CD4-positive, CD25-positive, alpha-beta regulatory T cell (primary cell): ENCODE results near the gene CMKLR1. TPM values are rescaled to one million over a fixed set of nuclear protein-coding genes. Genes with fewer than 3 reads are reported as not detected.

ENCODE experiments used
- ATAC-seq, 2 donors: fragments of 150-1000 bp; cut with Tn5 transposase; one replicate each; pipeline ENCODE4 v1.10.0; 2021; ENCODE audit warnings: low read depth in 2 of 2, moderate number of reproducible peaks in 2 of 2, moderate library complexity in 1 of 2
- DNase-seq, 3 donors: peaks; one replicate each; pipeline versions ENCODE4 v3.0.0 to v3.0.0-alpha.2; 2012 to 2022; ENCODE audit warnings: mixed read lengths in 1 of 3
- H3K27ac ChIP-seq: one replicate; pipeline ENCODE4 v1.7.0; 2013; ENCODE audit warnings: mild to moderate bottlenecking, low read length; ENCODE audit not compliant: insufficient read depth, poor library complexity, severe bottlenecking
- H3K27me3 ChIP-seq: one replicate; pipeline ENCODE4 v1.7.0; 2013; ENCODE audit warnings: low read length; ENCODE audit not compliant: control insufficient read depth, insufficient read depth
- H3K36me3 ChIP-seq: one replicate; pipeline ENCODE4 v1.7.0; 2013; ENCODE audit warnings: mild to moderate bottlenecking, low read length, moderate library complexity; ENCODE audit not compliant: control insufficient read depth, insufficient read depth
- H3K4me1 ChIP-seq: 2 replicates; pipeline ENCODE4 v1.7.0; 2013; ENCODE audit warnings: mild to moderate bottlenecking, low read length; ENCODE audit not compliant: insufficient read depth, control insufficient read depth, poor library complexity, severe bottlenecking
- H3K4me3 ChIP-seq: one replicate; pipeline ENCODE4 v1.7.0; 2013; ENCODE audit warnings: low read depth, mild to moderate bottlenecking, low read length, moderate library complexity
- H3K9me3 ChIP-seq, 2 experiments: 1 replicate in 1 of 2; 2 replicates in 1 of 2; pipeline ENCODE4 v1.7.0; 2013; ENCODE audit warnings: low read length in 2 of 2, mild to moderate bottlenecking in 1 of 2, moderate library complexity in 1 of 2; ENCODE audit not compliant: control insufficient read depth in 2 of 2
- H3K27ac Mint-ChIP-seq, 3 donors: one replicate each; pipeline ENCODE4 v1.8.0; 2020 to 2022; ENCODE audit warnings: mild to moderate bottlenecking in 3 of 3, mixed read lengths in 3 of 3, moderate library complexity in 2 of 3
- H3K27me3 Mint-ChIP-seq: one replicate; pipeline ENCODE4 v1.8.0; 2022; ENCODE audit warnings: mild to moderate bottlenecking, mixed read lengths
- H3K36me3 Mint-ChIP-seq: one replicate; pipeline ENCODE4 v1.8.0; 2020; ENCODE audit warnings: mixed read lengths
- H3K4me1 Mint-ChIP-seq, 4 donors: one replicate each; pipeline ENCODE4 v1.8.0; 2020 to 2022; ENCODE audit warnings: mixed read lengths in 4 of 4, mild to moderate bottlenecking in 1 of 4
- H3K4me3 Mint-ChIP-seq, 4 donors: one replicate each; pipeline ENCODE4 v1.8.0; 2020 to 2022; ENCODE audit warnings: mild to moderate bottlenecking in 4 of 4, mixed read lengths in 4 of 4, moderate library complexity in 3 of 4
- H3K9me3 Mint-ChIP-seq, 7 donors: one replicate each; pipeline ENCODE4 v1.8.0; 2020 to 2022; ENCODE audit warnings: mixed read lengths in 7 of 7, mild to moderate bottlenecking in 3 of 7, moderate library complexity in 2 of 7
- polyA plus RNA-seq, 4 donors: library from polyadenylated mRNA; unstranded; fragments of 300-500 nt; fragmentation: Illumina TruSeq; gene quantifications; one replicate each; pipeline ENCODE4 v1.2.3, GENCODE V29; 2021
- total RNA-seq: library from RNA; stranded (reverse); gene quantifications from one replicate; pipeline ENCODE4 v1.2.3, GENCODE V29; 2022

The CMKLR1 gene
- total and polyA plus RNA-seq, 5 donors from 2014 or later: 0.18 to 1.6 (median 0.30) TPM

DNA sequence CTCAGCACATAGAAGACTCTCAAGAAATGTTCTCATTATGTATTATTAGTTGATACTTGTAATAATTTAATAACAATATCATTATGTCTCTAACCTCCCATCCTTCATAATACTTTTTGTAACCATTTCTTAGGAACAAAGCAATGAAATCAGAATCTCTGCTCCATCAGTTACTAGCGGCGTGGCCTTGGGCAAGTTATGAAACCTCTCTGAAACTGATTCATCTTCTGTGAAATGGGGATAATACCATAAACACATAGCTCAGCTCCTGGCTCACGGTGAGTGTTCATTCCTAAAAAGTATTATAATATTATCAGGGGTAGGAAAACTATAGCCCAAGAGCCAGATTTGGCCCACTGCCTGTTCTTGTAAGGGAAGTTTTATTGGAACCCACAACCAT lies 11.4 kb upstream of the CMKLR1 start:
- H3K27me3 Mint-ChIP-seq: peaks cover 5% of the 10 kb centered on the region
- no peaks in the 10 kb centered on the region for H3K36me3 Mint-ChIP-seq
- no peak for ATAC-seq
- H3K9me3 ChIP-seq: no peaks in the 10 kb centered on the region
- H3K27ac Mint-ChIP-seq: no peak overlapping the region
- H3K4me1 ChIP-seq: no peaks in the 10 kb centered on the region
- H3K27me3 ChIP-seq: no peaks in the 10 kb centered on the region
- DNase-seq: no peak
- peaks cover 0 to 4% (median 0%) of the 10 kb centered on the region in 4 donors for H3K4me1 Mint-ChIP-seq
- H3K4me3 ChIP-seq: no peak overlapping the region
- no peaks in the 10 kb centered on the region for H3K36me3 ChIP-seq
- peaks cover 0 to 4% (median 0%) of the 10 kb centered on the region in 7 donors for H3K9me3 Mint-ChIP-seq
- H3K4me3 Mint-ChIP-seq: no peak overlapping the region
- H3K27ac ChIP-seq: no peak overlapping the region

DNA sequence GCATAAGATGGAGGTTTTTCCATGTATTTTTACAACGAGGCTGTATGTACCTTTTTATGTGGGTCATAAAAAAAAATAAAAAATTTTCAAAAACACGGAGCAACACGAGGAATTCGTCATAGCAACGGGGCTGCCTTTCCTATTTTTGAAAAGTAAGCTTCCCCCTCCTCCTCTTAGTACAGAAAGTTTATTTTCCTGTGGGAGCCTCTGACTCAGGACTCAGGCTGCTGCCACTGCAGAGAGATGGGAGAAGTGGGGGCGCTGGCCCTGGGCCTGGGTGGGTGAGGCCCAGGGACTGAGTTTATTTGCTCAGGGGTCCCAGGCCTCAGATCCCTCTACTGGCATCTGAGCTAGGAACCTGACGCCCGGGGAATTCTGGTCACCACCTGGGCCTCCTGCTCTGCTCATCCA lies 10.2 kb upstream of the CMKLR1 start:
- Histone ChIP-seq H3K4me3 (no peak overlapping the region), H3K9me3 (no peaks in the 10 kb centered on the region), H3K27ac (no peak overlapping the region), H3K36me3 (no peaks in the 10 kb centered on the region), H3K4me1 (no peaks in the 10 kb centered on the region), H3K27me3 (no peaks in the 10 kb centered on the region)
- Mint-ChIP-seq H3K9me3 (peaks cover 0 to 4% (median 2%) of the 10 kb centered on the region in 7 donors), H3K4me1 (peaks cover 0 to 4% (median 0%) of the 10 kb centered on the region in 4 donors), H3K27me3 (peaks cover 5% of the 10 kb centered on the region), H3K27ac (no peak overlapping the region), H3K4me3 (no peak overlapping the region), H3K36me3 (no peaks in the 10 kb centered on the region)
- no peak for DNase-seq
- ATAC-seq: no peak

DNA sequence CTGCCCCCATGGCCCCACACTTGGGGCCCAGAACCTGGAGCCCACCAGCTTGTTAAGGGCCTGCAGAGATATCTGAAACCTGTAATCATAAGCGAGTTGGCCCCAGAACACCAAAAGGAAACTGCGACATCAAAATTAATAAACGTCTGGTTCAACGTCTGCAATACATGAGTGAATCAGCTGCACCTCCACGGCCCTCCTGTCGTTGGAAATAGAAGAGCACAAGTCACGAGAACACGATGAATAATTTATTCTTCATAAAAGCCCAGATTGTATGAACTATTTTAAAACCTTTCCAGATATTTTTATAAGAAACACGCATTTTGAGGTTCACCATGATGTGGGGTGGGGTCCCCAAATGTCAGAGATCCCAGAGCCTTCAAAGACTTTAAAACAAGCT lies 9.7 kb upstream of the CMKLR1 start:
- DNase-seq (no peak), ATAC-seq (no peak)
- Histone ChIP-seq H3K27ac (no peak overlapping the region), H3K4me3 (no peak overlapping the region), H3K9me3 (no peaks in the 10 kb centered on the region), H3K4me1 (no peaks in the 10 kb centered on the region), H3K27me3 (no peaks in the 10 kb centered on the region), H3K36me3 (no peaks in the 10 kb centered on the region)
- Mint-ChIP-seq H3K27me3 (peaks cover 5% of the 10 kb centered on the region), H3K27ac (no peak overlapping the region), H3K36me3 (no peaks in the 10 kb centered on the region), H3K4me1 (peaks cover 0 to 4% (median 0%) of the 10 kb centered on the region in 4 donors), H3K4me3 (no peak overlapping the region), H3K9me3 (peaks cover 0 to 4% (median 2%) of the 10 kb centered on the region in 7 donors)

GRCh38 chr12:108346727-108347710 lies 7.9 kb upstream of the CMKLR1 start:
- Histone ChIP-seq H3K9me3 (no peaks in the 10 kb centered on the region), H3K4me3 (no peak overlapping the region), H3K4me1 (no peaks in the 10 kb centered on the region), H3K27ac (no peak overlapping the region), H3K27me3 (no peaks in the 10 kb centered on the region), H3K36me3 (no peaks in the 10 kb centered on the region)
- Mint-ChIP-seq H3K9me3 (peaks cover 0 to 4% (median 0%) of the 10 kb centered on the region in 7 donors), H3K27me3 (no peaks in the 10 kb centered on the region), H3K27ac (no peak overlapping the region), H3K36me3 (no peaks in the 10 kb centered on the region), H3K4me3 (no peak overlapping the region), H3K4me1 (peaks cover 0 to 2% (median 0%) of the 10 kb centered on the region in 4 donors)
- DNase-seq (peak in 1 of 3 donors; percentile 5), ATAC-seq (no peak)

- H3K4me1 Mint-ChIP-seq: peaks cover 0 to 2% (median 0%) of the 10 kb centered on the region in 4 donors
- no peak for ATAC-seq
These were observed 6.9 kb upstream of the CMKLR1 start for GRCh38 chr12:108345716-108346633.

GRCh38 chr12:108342985-108343384 lies 3.9 kb upstream of the CMKLR1 start:
- Mint-ChIP-seq H3K4me1 (peaks cover 0 to 7% (median 2%) of the 10 kb centered on the region in 4 donors), H3K9me3 (peaks cover 0 to 2% (median 2%) of the 10 kb centered on the region in 7 donors), H3K27me3 (peaks cover 13% of the 10 kb centered on the region), H3K36me3 (no peaks in the 10 kb centered on the region), H3K4me3 (no peak overlapping the region), H3K27ac (no peak overlapping the region)
- Histone ChIP-seq H3K4me1 (peaks cover 5% of the 10 kb centered on the region), H3K27ac (no peak overlapping the region), H3K9me3 (no peaks in the 10 kb centered on the region), H3K36me3 (no peaks in the 10 kb centered on the region), H3K27me3 (peaks cover 4% of the 10 kb centered on the region), H3K4me3 (no peak overlapping the region)
- DNase-seq: no peak
- no peak for ATAC-seq

More at GRCh38 chr12:108345716-108346633, 6.9 kb upstream of the CMKLR1 start:
- H3K27me3 Mint-ChIP-seq: peaks cover 2% of the 10 kb centered on the region
- peaks cover 0 to 4% (median 0%) of the 10 kb centered on the region in 7 donors for H3K9me3 Mint-ChIP-seq
- Histone ChIP-seq H3K9me3 (no peaks in the 10 kb centered on the region), H3K4me3 (no peak overlapping the region), H3K36me3 (no peaks in the 10 kb centered on the region), H3K27ac (no peak overlapping the region), H3K4me1 (no peaks in the 10 kb centered on the region), H3K27me3 (no peaks in the 10 kb centered on the region)
- H3K4me3 Mint-ChIP-seq: peak overlapping the region in 1 of 4 donors; percentile 78
- H3K36me3 Mint-ChIP-seq: no peaks in the 10 kb centered on the region
- no peak for DNase-seq
- no peak overlapping the region for H3K27ac Mint-ChIP-seq
